Esophagus squamous epithelium (tissue), 5 donors: ENCODE results near the gene XCL2. TPM values are rescaled to one million over a fixed set of nuclear protein-coding genes. Genes with fewer than 3 reads are reported as not detected.

Experiments
- DNase-seq: peaks from one replicate; lab custom pipeline; 2025; lab: John Stamatoyannopoulos, UW
- H3K27ac ChIP-seq, 4 donors: fragments of 200-600 bp; sonication (generic); one replicate each; pipeline ENCODE4 v1.5.1; 2016 to 2019; ENCODE audit warnings: mild to moderate bottlenecking in 1 of 4
- H3K27me3 ChIP-seq, 4 donors: fragments of 200-600 bp; sonication (generic); 1 replicate in 3 of 4; 2 replicates in 1 of 4; pipeline versions ENCODE4 v1.5.1 to v1.6.0; 2017 to 2021; ENCODE audit warnings: antibody characterized with exemption in 1 of 4
- H3K36me3 ChIP-seq, 3 donors: fragments of 200-600 bp; sonication (generic); one replicate each; pipeline ENCODE4 v1.5.1; 2016 to 2019
- H3K4me1 ChIP-seq, 3 donors: fragments of 200-600 bp; sonication (generic); one replicate each; pipeline ENCODE4 v1.5.1; 2017 to 2019
- H3K4me3 ChIP-seq, 4 donors: fragments of 200-600 bp; sonication (generic); 1 replicate in 3 of 4; 2 replicates in 1 of 4; pipeline ENCODE4 v1.5.1; 2016 to 2019; ENCODE audit warnings: mild to moderate bottlenecking in 2 of 4, moderate library complexity in 1 of 4
- H3K9me3 ChIP-seq, 3 donors: fragments of 200-600 bp; sonication (generic); one replicate each; pipeline ENCODE4 v1.5.1; 2016 to 2019
- POLR2A ChIP-seq, 4 donors: fragments of 450-650 bp; IDR thresholded peaks; one replicate each; pipeline ENCODE4 v1.6.1; 2017; ENCODE audit warnings: antibody characterized with exemption in 4 of 4, mild to moderate bottlenecking in 4 of 4, moderate library complexity in 3 of 4
- WGBS, 2 donors: methylation state at CpG; one replicate each; pipeline ENCODE4 v1.1.5; 2018; 5-methylcytosine and 5-hydroxymethylcytosine counted together
- intact Hi-C: fragments of 100-400 bp; cut with DNase I; formaldehyde crosslinking; loops from one replicate; pipeline ENCODE4 v1.15.0; 2022
- total RNA-seq, 4 donors: library from RNA; depleted of rRNA; stranded (reverse); fragments of >200 nt; gene quantifications; one replicate each; pipeline ENCODE4 v1.1.0, GENCODE V29; 2016
- TF ChIP-seq, protein P1 (sequence below), 6 experiments: fragments of 450-650 bp in 4 of 6; fragments of 200-600 bp in 2 of 6; sonication (generic) in 2 of 6; IDR thresholded peaks; one replicate each; pipeline ENCODE4 v1.5.1; 2016 to 2019; ENCODE audit warnings: antibody characterized with exemption in 6 of 6, mild to moderate bottlenecking in 4 of 6, moderate library complexity in 4 of 6
- donor health status: DM: yes; HTN: yes; CAD: no.

XCL2 gene
- total RNA-seq, 4 donors from 2014 or later = 1.7 to 3.2 TPM; not detected in 2

DNA sequence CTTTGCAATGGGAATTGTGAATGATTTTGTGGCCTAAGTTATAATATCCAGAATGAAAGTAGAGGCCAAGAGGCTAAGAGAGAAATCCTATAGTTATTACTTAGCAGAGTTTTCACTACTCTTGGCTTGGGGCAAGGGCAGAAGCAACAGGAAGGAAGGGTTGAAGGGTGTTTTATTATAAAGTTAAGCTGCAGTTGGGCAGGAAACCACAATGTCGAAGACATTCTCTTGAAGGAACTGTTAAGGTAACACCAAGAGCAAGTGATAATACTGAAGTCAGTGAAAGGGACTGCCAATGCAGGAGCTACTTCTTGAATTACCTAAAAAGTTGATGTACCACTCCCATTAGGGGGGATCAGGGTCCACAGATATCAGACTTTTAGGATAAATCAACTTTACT lies 8.3 kb downstream of the XCL2 start:
- intact Hi-C loops = no loop called here
- no peak for DNase-seq
- Histone ChIP-seq H3K36me3 (no peaks in the 10 kb centered on the region), H3K27ac (no peak overlapping the region), H3K27me3 (no peaks in the 10 kb centered on the region), H3K4me1 (no peaks in the 10 kb centered on the region), H3K9me3 (no peaks in the 10 kb centered on the region), H3K4me3 (no peak overlapping the region)
- 56 to 75% methylated on average over 1 of the region's 1 CpG for WGBS, 2 donors
- TF ChIP-seq, protein P1, sequence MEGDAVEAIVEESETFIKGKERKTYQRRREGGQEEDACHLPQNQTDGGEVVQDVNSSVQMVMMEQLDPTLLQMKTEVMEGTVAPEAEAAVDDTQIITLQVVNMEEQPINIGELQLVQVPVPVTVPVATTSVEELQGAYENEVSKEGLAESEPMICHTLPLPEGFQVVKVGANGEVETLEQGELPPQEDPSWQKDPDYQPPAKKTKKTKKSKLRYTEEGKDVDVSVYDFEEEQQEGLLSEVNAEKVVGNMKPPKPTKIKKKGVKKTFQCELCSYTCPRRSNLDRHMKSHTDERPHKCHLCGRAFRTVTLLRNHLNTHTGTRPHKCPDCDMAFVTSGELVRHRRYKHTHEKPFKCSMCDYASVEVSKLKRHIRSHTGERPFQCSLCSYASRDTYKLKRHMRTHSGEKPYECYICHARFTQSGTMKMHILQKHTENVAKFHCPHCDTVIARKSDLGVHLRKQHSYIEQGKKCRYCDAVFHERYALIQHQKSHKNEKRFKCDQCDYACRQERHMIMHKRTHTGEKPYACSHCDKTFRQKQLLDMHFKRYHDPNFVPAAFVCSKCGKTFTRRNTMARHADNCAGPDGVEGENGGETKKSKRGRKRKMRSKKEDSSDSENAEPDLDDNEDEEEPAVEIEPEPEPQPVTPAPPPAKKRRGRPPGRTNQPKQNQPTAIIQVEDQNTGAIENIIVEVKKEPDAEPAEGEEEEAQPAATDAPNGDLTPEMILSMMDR (IDR thresholded peaks at IDR 0.05) = no peak
- TF ChIP-seq POLR2A (IDR thresholded peaks at IDR 0.05) = no peak

DNA sequence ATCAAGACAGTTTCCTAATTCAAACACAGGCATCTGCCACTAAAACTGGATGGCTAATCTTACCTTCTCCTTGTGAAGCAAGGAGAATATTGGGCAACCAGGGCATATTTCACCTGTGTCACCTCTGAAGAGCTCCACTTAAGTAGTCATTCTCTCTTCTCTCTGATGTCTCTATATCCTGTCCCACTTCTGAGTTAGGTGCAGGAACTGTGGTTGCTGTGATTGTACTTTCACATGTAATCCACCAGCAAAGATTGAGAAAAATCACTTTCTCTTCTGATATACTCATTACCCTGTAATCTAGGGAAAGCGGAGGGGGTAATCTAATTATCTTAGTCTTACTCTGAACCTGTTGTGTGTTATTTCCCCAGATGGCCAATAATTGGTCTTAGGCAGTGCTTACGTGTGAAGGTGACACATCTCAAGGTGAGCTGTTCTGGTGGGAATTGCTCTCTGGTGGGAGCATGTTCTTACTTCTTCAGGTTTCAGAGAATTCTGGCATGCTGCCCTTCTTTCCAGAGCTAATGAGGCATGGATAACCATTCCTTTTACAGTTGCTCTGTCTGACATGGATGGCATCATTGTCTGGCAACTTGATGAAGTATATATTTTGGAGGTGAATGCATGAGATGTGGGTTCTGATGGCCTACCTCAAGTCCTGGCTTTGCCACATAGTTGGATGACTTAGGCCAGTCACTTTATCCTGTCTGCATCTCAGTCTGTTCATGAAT lies 12.0 kb downstream of the XCL2 start:
- Histone ChIP-seq H3K4me3 (no peak overlapping the region), H3K27me3 (no peaks in the 10 kb centered on the region), H3K27ac (no peak overlapping the region), H3K4me1 (no peaks in the 10 kb centered on the region), H3K36me3 (no peaks in the 10 kb centered on the region), H3K9me3 (no peaks in the 10 kb centered on the region)
- no peak for DNase-seq
- 80 to 90% methylated on average over 2 of the region's 2 CpGs for whole genome bisulfite sequencing, 2 donors
- intact Hi-C loops = no loop called here
- no peak for TF ChIP-seq POLR2A (IDR thresholded peaks at IDR 0.05)
- TF ChIP-seq, protein P1 (IDR thresholded peaks at IDR 0.05) = no peak

DNA sequence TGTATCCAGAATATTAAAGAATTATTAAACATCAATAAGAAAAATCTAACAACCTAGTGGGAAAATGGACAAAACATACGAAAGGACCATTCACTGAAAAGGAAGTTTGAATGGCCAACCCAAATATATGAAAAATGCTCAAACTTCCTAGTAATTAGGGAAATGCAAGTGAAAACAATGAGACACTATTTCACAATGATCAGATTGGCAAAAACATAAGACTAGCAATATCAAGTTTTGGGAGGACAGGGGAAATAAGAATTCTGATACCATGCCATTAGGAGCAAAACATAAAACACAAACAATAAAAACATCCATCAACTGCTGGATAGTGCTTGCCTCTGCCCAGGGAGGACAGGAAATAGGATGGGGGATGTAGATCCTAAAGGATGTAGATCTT lies 14.3 kb downstream of the XCL2 start:
- no peaks in the 10 kb centered on the region for H3K27me3 ChIP-seq
- TF ChIP-seq, protein P1 (IDR thresholded peaks at IDR 0.05) = no peak
- TF ChIP-seq POLR2A (IDR thresholded peaks at IDR 0.05) = no peak
- H3K36me3 ChIP-seq = no peaks in the 10 kb centered on the region
- no peak overlapping the region for H3K4me3 ChIP-seq
- H3K4me1 ChIP-seq = no peaks in the 10 kb centered on the region
- no peak for DNase-seq
- H3K27ac ChIP-seq = no peak overlapping the region
- intact Hi-C loops = no loop called here
- no peaks in the 10 kb centered on the region for H3K9me3 ChIP-seq
- WGBS, 2 donors = 43 to 76% methylated on average over 1 of the region's 1 CpG

DNA sequence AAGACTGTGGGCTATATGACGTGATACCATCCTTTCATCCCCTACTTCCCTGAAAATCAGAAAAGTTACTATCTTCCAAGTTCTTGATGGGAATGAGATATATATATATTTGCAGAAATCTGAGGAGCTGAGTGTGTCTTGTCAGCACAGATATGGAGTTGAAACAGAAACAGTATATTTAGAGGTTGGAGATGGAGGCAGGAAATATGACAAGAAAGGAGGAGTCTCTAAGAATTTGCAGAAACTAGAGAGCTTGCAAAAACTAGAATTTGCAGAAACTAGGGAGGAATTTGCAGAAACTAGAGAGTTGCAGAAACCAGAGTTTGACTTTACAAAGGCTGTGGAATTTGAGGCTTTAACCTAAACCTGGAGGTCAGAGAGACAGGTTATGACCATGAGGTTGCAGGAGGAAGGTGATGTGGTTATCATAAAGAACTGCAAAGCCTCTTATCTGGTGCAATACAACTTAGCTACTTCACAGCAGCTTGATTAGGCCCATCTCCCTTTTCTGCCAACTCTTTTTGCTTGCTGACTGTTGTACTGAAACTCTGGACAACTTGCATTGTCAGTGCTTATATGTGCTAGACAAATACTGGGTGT lies 22.3 kb downstream of the XCL2 start:
- H3K4me3 ChIP-seq = no peak overlapping the region
- DNase-seq = no peak
- intact Hi-C loops = no loop called here
- H3K36me3 ChIP-seq = no peaks in the 10 kb centered on the region
- H3K9me3 ChIP-seq = peaks cover 0 to 8% (median 3%) of the 10 kb centered on the region in 3 donors
- no peak for TF ChIP-seq POLR2A (IDR thresholded peaks at IDR 0.05)
- TF ChIP-seq, protein P1 (IDR thresholded peaks at IDR 0.05) = no peak
- no peaks in the 10 kb centered on the region for H3K4me1 ChIP-seq
- no peak overlapping the region for H3K27ac ChIP-seq
- peaks cover 0 to 9% (median 0%) of the 10 kb centered on the region in 4 donors for H3K27me3 ChIP-seq
- 89 to 91% methylated on average over 1 of the region's 1 CpG for WGBS, 2 donors

DNA sequence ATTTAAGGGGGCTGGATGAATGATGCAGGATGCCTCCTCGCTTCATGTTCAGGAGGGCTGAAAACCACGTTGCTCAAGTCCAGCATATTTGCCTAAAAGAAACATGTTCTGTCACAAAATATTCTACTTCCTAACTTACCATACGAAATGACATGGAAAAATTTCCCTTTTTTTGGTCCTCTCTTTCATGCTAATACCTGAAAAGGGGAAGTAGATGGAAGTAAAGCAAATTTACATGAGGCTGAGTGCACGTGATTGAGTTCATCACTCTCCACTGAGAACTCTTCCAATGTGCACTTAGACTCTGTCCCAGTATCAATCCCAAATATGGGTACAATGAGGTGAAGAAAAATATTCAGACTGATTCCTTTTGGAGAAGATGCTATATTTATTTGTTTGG lies 23.0 kb downstream of the XCL2 start:
- Histone ChIP-seq H3K4me3 (no peak overlapping the region), H3K27ac (no peak overlapping the region), H3K4me1 (no peaks in the 10 kb centered on the region), H3K27me3 (peaks cover 0 to 9% (median 0%) of the 10 kb centered on the region in 4 donors), H3K36me3 (no peaks in the 10 kb centered on the region), H3K9me3 (peaks cover 0 to 8% (median 3%) of the 10 kb centered on the region in 3 donors)
- intact Hi-C loops = no loop called here
- TF ChIP-seq, protein P1 (IDR thresholded peaks at IDR 0.05) = no peak
- TF ChIP-seq POLR2A (IDR thresholded peaks at IDR 0.05) = no peak
- 63 to 64% methylated on average over 4 of the region's 4 CpGs for WGBS, 2 donors
- no peak for DNase-seq
